NB4 (cell line): ENCODE data around the gene SVOP.
A peak's percentile ranks its signal among the peaks of the same experiment; 100 is the strongest.
"Not testable (repeated sequence)": the region's sequence is repeated elsewhere in the genome, so short reads cannot be mapped to it uniquely, and the experiment has no call there.

Experiments
- DNase-seq: peaks from one replicate; pipeline ENCODE4 v3.0.0; 2010; ENCODE audit warnings: low read depth
- H3K4me3 ChIP-seq: one replicate; pipeline ENCODE4 v1.5.1; 2011; ENCODE audit warnings: mild to moderate bottlenecking, low read depth, low read length, moderate library complexity
- CTCF ChIP-seq: IDR thresholded peaks from one replicate; pipeline ENCODE4 v1.5.1; 2012; ENCODE audit warnings: low read depth, low read length
- MYC ChIP-seq: IDR thresholded peaks from 2 replicates; pipeline ENCODE4 v1.6.1; 2011; ENCODE audit warnings: low read depth, low read length
- POLR2A ChIP-seq: IDR thresholded peaks from 2 replicates; pipeline ENCODE4 v1.6.1; 2011; ENCODE audit warnings: mild to moderate bottlenecking; ENCODE audit not compliant: insufficient read length; ENCODE audit errors: extremely low read depth
- TF ChIP-seq, protein P1 (sequence below): IDR thresholded peaks from 2 replicates; pipeline ENCODE4 v1.6.1; 2011; ENCODE audit warnings: low read depth, low read length

Gene SVOP

GRCh38 chr12:109044241-109044640 is 23.4 kb upstream of the SVOP start:
- H3K4me3 ChIP-seq: no peak overlapping the region
- DNase-seq: no peak
- TF ChIP-seq MYC (no peak), POLR2A (no peak), CTCF (no peak)
- TF ChIP-seq, protein P1, sequence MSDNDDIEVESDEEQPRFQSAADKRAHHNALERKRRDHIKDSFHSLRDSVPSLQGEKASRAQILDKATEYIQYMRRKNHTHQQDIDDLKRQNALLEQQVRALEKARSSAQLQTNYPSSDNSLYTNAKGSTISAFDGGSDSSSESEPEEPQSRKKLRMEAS: no peak

DNA sequence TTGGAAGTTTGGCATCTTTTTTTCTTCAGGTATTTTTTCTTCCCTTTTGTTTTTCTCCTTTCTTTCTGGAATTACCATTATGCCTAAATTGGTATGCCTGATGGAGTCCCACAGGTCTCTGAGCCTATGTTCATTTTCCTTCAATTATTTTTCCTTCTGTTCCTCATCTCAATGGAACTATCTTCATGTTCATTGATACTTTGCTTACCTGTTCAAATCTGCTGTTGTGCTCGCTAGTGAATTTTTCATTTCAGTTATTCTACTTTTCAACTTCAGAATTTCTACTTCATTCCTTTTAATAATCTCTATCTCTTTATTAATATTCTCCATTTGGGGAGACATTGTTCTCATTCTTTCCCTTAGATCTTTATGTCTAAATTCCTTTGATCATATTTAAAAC is 16.1 kb upstream of the SVOP start:
- TF ChIP-seq, protein P1: no peak
- no peak for TF ChIP-seq MYC
- DNase-seq: no peak
- no peak overlapping the region for H3K4me3 ChIP-seq

GRCh38 chr12:109033239-109034196 is 12.7 kb upstream of the SVOP start:
- no peak overlapping the region for H3K4me3 ChIP-seq
- no peak for DNase-seq
- TF ChIP-seq POLR2A (no peak), CTCF (no peak), MYC (no peak)
- TF ChIP-seq, protein P1: no peak

DNA sequence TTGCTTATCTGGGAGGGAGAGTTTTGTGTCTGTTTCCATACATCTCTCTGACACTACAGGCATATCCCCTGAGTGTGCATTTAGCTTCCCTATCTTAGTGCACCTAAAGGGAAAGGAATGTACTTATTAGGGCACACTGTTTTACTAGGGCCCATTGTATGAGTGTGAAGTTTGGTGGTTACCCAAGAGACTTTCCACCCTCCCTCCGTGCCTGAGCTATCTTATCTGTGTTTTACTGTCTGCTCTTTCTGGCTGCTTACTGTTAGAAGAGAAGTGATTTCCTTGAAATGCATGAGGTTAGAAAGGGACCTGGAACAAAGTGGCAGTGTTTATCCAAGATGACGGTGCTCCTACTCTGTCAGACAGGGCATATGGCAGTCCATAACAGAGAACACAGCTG is 8.5 kb upstream of the SVOP start:
- no peak overlapping the region for H3K4me3 ChIP-seq
- TF ChIP-seq, protein P1: no peak
- no peak for TF ChIP-seq POLR2A
- no peak for DNase-seq

- H3K4me3 ChIP-seq, DNase-seq: not testable (repeated sequence)
Measured at GRCh38 chr12:109028624-109029023, 7.8 kb upstream of the SVOP start.

DNA sequence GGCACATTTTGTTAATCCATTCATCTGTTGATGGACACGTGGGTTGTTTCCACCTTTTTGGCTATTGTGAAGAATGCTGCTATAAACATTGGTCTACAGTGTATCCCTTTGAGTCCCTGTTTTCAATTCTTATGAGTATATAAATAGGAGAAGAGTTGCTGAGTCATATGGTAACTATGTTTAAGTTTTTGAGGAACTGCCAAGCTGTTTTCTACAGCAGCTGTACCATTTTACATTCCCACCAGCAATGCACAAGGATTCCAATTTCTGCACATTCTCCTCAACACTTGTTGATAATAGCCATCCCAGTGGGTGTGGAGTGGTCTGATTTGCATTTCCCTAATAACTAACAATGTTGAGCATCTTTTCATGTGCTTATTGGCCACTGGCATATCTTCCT is 6.9 kb upstream of the SVOP start:
- no peak for TF ChIP-seq CTCF
- no peak for TF ChIP-seq POLR2A
- TF ChIP-seq MYC: no peak
- TF ChIP-seq, protein P1: no peak
- DNase-seq: peak; percentile 34
- no peak overlapping the region for H3K4me3 ChIP-seq

DNA sequence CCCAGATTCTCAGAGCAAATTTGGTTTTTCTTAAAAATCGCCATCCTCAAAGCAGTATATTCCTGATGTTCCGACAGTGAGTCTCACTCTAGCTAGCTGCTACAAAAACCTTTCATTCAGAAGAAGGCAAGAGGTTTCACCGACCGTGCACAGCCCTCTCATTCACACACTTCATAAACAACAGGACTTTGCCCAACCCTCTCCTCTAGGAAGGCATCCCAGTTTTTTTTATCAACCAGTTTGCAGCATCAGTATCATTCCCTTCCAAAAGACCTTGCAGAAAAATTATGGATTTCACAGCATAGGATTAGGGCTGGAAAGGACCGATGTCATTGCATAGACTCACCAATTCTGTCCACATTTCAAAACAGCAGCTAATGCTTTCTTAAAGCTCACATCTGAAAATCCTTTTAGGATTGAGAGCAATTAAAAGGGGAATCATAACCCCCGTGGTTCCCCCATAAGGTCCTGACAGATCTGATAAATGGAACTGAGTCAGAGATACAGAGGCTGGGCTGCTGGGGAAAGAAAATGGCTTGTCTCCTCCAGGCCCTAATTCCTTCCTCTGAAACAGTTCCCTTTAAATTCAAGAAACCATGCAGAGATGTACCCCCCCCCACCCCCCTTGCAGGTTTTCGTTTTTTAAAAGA is 597 bp downstream of the SVOP start:
- no peak overlapping the region for H3K4me3 ChIP-seq
- TF ChIP-seq CTCF: no peak
- no peak for TF ChIP-seq POLR2A
- TF ChIP-seq MYC: no peak
- DNase-seq: no peak
